ENCODE results near the gene BTBD9.

BTBD9 gene

DNA sequence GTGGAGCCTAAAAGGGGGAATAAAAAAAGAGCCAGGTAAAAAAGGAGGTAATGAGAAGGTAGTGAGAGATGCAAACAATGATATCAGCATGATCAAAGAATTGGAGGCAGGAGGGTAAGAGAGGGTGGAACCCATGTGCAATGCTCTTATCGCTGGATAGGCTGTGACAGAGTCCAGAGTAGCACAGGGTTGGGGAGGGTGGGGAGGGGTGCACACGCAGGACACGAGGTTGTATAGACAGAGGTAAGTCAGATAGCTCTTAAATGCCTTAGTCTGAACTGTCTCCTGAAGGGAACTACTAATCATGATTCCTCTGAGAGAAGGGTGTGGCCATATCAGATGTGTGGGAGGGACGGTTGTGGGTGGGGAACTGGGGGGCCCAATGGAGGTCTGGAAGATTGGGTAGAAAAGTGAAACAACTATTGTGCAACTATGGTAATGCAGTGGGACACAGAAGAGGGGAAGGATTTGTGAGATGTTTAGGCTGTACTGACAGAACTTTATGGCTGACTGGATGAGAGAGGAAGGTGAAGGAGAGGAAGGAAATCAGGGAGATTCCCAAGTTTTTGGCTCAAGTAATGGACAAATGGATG is 354.8 kb downstream of the BTBD9 start (continued):
- TF ChIP-seq, protein P1, sequence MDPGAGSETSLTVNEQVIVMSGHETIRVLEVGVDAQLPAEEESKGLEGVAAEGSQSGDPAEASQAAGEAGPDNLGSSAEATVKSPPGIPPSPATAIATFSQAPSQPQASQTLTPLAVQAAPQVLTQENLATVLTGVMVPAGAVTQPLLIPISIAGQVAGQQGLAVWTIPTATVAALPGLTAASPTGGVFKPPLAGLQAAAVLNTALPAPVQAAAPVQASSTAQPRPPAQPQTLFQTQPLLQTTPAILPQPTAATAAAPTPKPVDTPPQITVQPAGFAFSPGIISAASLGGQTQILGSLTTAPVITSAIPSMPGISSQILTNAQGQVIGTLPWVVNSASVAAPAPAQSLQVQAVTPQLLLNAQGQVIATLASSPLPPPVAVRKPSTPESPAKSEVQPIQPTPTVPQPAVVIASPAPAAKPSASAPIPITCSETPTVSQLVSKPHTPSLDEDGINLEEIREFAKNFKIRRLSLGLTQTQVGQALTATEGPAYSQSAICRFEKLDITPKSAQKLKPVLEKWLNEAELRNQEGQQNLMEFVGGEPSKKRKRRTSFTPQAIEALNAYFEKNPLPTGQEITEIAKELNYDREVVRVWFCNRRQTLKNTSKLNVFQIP (CRISPR knock-in tag; IDR thresholded peaks at IDR 0.05; ENCODE audit: borderline replicate concordance, low read depth), result no peak
- TF ChIP-seq OSR1 (CRISPR knock-in tag; IDR thresholded peaks at IDR 0.05) (no peak), RARB (CRISPR knock-in tag; IDR thresholded peaks at IDR 0.05) (no peak), ZC3H10 (CRISPR knock-in tag; IDR thresholded peaks at IDR 0.05) (no peak), TOX (CRISPR knock-in tag; IDR thresholded peaks at IDR 0.05; ENCODE audit: borderline replicate concordance) (no peak), ISL1 (CRISPR knock-in tag; IDR thresholded peaks at IDR 0.05) (no peak), BACH2 (CRISPR knock-in tag; IDR thresholded peaks at IDR 0.05; ENCODE audit: borderline replicate concordance) (no peak)
- TF ChIP-seq, protein P2, sequence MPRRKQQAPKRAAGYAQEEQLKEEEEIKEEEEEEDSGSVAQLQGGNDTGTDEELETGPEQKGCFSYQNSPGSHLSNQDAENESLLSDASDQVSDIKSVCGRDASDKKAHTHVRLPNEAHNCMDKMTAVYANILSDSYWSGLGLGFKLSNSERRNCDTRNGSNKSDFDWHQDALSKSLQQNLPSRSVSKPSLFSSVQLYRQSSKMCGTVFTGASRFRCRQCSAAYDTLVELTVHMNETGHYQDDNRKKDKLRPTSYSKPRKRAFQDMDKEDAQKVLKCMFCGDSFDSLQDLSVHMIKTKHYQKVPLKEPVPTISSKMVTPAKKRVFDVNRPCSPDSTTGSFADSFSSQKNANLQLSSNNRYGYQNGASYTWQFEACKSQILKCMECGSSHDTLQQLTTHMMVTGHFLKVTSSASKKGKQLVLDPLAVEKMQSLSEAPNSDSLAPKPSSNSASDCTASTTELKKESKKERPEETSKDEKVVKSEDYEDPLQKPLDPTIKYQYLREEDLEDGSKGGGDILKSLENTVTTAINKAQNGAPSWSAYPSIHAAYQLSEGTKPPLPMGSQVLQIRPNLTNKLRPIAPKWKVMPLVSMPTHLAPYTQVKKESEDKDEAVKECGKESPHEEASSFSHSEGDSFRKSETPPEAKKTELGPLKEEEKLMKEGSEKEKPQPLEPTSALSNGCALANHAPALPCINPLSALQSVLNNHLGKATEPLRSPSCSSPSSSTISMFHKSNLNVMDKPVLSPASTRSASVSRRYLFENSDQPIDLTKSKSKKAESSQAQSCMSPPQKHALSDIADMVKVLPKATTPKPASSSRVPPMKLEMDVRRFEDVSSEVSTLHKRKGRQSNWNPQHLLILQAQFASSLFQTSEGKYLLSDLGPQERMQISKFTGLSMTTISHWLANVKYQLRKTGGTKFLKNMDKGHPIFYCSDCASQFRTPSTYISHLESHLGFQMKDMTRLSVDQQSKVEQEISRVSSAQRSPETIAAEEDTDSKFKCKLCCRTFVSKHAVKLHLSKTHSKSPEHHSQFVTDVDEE (CRISPR knock-in tag; IDR thresholded peaks at IDR 0.05), result no peak

DNA sequence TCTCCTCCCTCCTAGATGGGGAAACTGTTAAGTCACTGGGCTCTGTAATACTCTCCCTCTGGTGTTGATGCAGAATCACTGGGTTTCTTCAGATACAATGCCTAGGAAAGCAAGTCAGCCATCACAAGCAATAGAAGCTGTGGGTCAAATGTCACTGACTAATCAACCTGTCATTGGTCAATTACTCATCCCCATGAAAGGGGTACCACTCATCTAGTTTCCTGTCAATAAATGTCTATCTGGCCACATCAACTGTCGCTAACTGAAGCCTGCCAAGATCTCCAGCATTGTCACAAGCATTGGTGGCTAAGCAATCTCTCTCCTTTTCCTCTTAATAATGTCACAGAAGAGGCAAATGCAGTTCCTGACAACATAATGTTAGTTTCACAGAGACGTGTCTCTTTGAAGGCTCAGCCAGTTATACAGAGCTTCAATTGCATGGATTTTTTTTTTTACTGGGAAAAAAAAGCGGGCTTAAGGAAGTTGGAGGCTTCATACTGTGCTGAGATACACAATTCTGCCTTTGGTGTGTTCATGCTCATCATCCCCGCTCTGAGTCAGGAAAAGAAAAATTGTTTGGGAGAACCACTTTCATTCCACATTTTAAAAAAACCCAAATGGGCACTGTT is 355.9 kb downstream of the BTBD9 start:
- no peak for ATAC-seq
- TF ChIP-seq ISL1 (CRISPR knock-in tag; IDR thresholded peaks at IDR 0.05) (no peak), GLIS3 (CRISPR knock-in tag; IDR thresholded peaks at IDR 0.05) (no peak), SNAI2 (CRISPR knock-in tag; IDR thresholded peaks at IDR 0.05) (no peak), ZNF70 (CRISPR knock-in tag; IDR thresholded peaks at IDR 0.05) (no peak), ZC3H10 (CRISPR knock-in tag; IDR thresholded peaks at IDR 0.05) (no peak), ZFP30 (CRISPR knock-in tag; IDR thresholded peaks at IDR 0.05) (no peak), ZNF8 (CRISPR knock-in tag; IDR thresholded peaks at IDR 0.05) (no peak), CSDC2 (CRISPR knock-in tag; IDR thresholded peaks at IDR 0.05) (no peak), ZNF565 (CRISPR knock-in tag; conservative IDR thresholded peaks at IDR 0.05; ENCODE audit: low read depth) (no peak), PPARA (CRISPR knock-in tag; IDR thresholded peaks at IDR 0.05; ENCODE audit: borderline replicate concordance) (no peak), OSR1 (CRISPR knock-in tag; IDR thresholded peaks at IDR 0.05) (no peak)
- TF ChIP-seq, protein P3, sequence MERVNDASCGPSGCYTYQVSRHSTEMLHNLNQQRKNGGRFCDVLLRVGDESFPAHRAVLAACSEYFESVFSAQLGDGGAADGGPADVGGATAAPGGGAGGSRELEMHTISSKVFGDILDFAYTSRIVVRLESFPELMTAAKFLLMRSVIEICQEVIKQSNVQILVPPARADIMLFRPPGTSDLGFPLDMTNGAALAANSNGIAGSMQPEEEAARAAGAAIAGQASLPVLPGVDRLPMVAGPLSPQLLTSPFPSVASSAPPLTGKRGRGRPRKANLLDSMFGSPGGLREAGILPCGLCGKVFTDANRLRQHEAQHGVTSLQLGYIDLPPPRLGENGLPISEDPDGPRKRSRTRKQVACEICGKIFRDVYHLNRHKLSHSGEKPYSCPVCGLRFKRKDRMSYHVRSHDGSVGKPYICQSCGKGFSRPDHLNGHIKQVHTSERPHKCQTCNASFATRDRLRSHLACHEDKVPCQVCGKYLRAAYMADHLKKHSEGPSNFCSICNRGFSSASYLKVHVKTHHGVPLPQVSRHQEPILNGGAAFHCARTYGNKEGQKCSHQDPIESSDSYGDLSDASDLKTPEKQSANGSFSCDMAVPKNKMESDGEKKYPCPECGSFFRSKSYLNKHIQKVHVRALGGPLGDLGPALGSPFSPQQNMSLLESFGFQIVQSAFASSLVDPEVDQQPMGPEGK (CRISPR knock-in tag; IDR thresholded peaks at IDR 0.05; ENCODE audit: borderline replicate concordance), result no peak
- TF ChIP-seq, protein P4, sequence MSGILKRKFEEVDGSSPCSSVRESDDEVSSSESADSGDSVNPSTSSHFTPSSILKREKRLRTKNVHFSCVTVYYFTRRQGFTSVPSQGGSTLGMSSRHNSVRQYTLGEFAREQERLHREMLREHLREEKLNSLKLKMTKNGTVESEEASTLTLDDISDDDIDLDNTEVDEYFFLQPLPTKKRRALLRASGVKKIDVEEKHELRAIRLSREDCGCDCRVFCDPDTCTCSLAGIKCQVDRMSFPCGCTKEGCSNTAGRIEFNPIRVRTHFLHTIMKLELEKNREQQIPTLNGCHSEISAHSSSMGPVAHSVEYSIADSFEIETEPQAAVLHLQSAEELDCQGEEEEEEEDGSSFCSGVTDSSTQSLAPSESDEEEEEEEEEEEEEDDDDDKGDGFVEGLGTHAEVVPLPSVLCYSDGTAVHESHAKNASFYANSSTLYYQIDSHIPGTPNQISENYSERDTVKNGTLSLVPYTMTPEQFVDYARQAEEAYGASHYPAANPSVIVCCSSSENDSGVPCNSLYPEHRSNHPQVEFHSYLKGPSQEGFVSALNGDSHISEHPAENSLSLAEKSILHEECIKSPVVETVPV (CRISPR knock-in tag; IDR thresholded peaks at IDR 0.05), result no peak
- TF ChIP-seq, protein P2 (CRISPR knock-in tag; IDR thresholded peaks at IDR 0.05), result no peak

DNA sequence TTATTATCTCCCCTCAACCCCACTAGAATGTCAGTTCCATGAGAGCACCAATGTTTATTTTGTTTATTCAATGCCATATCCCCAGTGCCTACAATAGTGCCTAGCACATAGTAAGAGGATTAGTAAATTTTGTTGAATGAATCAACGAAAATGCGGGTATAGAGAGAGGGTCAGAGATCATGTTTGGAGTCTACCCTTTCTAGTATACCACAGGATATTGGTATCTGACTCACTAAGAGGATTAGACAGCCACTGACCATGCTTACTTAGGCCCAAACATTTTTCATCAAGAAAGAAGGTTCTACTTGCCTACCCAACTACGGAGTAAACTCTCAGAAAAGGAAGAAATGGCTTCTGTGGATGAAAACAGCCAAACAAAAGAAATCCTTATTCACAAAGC is 356.8 kb downstream of the BTBD9 start:
- no peak for ATAC-seq
- TF ChIP-seq, protein P1 (CRISPR knock-in tag; IDR thresholded peaks at IDR 0.05; ENCODE audit: borderline replicate concordance, low read depth), result no peak
- TF ChIP-seq ZNF565 (CRISPR knock-in tag; conservative IDR thresholded peaks at IDR 0.05; ENCODE audit: low read depth) (no peak), TCF4 (CRISPR knock-in tag; IDR thresholded peaks at IDR 0.05; ENCODE audit: borderline replicate concordance) (no peak), GLIS3 (CRISPR knock-in tag; IDR thresholded peaks at IDR 0.05) (no peak), ZC3H10 (CRISPR knock-in tag; IDR thresholded peaks at IDR 0.05) (no peak)
- TF ChIP-seq, protein P2 (CRISPR knock-in tag; IDR thresholded peaks at IDR 0.05), result no peak
